Stimulated activated CD8-positive, alpha-beta memory T cell treated with anti-CD3 and anti-CD28 coated beads, Interleukin-4, amount 100 ng/mL, for 4 hours (primary cell): Measurements from ENCODE around the gene PKP4.

Experiments used
- DNase-seq, 2 donors: peaks; one replicate each; pipeline ENCODE4 v3.0.0-alpha.2; 2020; ENCODE audit warnings: low read depth in 2 of 2, low spot score in 1 of 2

PKP4 gene

GRCh38 chr2:158539176-158540005, 82.6 kb downstream of the PKP4 start:
- DNase-seq: no peak

- no peak for DNase-seq
These were observed 85.8 kb downstream of the PKP4 start for GRCh38 chr2:158542577-158542976.

- DNase-seq: no peak
These were observed 87.2 kb downstream of the PKP4 start for GRCh38 chr2:158543957-158544356.

DNA sequence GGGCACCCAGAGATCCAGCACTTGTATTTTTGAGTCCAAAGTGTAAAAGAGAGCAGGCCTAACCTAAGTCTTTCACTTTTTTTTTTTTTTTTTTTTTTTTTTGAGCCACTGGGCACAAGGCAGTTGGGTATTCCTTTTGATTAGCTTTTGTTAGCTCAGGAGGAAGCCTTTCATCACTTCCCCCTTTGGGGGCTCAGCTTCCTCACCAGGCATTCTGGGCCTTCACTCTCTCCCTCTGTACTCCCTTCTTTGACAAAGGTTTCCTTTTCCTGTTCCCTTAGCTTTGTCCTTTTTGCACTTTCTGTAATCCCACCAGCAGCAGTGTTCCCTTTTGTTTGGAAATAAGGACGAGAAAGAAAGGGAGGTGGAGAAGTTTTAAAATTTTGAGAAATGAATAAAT, 88.2 kb downstream of the PKP4 start:
- no peak for DNase-seq

DNA sequence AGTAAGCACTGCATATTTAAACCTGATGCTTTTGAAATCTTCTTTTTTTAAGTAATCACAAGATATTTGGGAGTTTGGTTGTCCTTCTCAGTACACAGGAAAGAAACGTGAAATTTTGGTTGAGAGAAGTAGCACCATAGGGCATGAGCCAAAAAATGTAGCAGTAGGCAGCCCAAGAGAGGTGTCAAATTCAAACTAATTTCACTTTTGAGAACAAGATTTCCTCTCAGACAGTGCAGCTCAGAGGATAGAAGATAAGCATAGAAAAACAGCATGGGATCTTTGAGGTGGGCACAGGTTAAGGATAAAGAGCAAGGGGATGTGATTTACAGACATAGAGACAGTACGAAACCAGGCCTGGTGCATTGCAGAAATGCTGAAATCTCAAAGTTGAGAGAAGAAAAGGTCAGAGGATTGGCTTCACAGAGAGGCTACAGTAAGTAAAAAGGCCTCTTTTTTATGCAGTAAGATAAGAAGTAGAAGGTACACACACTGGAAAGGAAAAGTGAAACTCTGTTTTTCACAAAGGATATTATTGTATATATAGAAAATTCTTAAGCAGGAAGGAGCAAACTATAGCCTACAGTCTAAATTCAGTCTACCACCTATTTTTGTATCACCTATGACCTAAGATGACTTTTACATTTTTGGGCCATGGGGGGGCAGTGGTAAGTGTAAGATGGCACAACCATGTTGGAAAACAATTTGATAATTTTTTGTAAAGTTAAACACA, 89.8 kb downstream of the PKP4 start:
- no peak for DNase-seq

DNA sequence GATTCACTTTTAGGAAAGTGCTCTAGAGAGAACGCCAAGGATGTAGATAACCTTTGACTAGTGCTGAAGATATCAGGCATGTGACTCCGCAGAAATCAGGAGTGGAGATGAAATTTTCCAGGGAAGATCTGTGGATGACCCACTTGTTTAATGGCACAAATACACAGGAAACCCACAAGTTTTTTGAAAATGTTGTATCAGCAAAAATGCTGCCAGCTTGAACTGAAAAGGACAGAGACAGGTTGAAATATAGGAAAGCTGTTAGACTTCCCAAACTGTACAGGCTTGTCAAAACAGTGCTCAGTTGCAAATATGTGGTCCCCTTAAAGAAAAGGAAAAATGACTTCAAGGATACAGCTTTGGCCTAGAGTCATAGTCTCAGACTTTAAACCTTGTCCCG, 96.5 kb downstream of the PKP4 start:
- no peak for DNase-seq

DNA sequence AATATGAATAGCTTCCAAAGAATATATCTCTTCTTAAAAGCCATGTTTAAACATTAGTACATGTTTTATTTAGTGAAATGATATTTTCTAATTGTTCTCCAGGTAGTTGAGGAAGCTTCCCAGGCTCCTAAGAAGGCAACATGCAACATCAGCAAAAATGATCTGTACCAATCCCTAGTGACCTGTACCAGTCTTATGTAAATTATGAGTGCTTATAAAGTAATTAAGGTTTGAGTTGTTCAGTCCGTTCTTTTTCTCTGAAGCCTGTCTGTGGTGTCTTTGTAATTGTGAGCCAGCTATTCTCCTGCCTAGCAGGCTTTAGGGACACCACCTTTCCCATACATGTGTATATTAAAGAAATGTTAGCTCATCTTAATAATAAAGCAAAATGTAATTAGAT, 98.2 kb downstream of the PKP4 start:
- DNase-seq: no peak

DNA sequence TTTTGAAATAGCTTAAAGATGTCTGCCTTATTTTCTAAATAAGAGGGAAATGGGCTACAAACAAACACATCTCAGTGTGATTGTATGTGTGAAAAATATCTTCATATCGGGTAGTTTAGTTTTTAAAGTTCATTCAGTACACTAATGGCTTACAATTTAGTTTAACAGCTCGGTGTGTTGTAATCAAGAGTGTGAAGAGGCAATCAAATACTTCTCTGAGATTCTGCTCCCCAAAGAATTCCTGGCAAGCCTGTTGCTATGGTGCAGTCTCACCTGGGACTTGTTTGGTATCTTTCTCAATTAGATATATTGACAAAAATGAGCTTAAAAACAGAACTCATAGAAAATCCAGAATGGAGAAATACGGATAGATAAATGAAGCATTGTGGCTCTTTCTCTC, 99.4 kb downstream of the PKP4 start:
- DNase-seq: no peak

DNA sequence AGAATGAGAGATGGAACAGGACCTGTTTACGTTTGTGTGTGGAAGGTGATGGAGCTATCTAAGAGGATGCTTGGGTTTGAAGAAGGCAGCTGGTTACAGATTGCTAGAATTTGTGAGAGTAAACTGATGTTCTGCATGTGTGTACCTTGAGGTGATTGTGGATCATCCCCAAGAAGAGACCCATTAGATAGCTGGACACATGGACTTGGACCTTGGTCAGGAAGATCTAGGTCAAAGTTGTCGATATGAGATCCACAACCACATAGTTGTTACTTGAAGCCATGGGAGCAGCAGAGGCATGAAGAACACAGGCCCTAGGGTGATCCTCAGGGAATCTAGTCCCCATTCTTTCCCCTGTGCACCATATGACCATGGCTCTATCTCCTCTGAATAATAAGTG, 101.0 kb downstream of the PKP4 start:
- no peak for DNase-seq

- DNase-seq: no peak
These were observed 102.5 kb downstream of the PKP4 start for GRCh38 chr2:158559252-158559651.

GRCh38 chr2:158560259-158560658, 103.5 kb downstream of the PKP4 start:
- DNase-seq: no peak

GRCh38 chr2:158561054-158561453, 104.3 kb downstream of the PKP4 start:
- DNase-seq: no peak

- no peak for DNase-seq
These were observed 110.5 kb downstream of the PKP4 start for GRCh38 chr2:158567208-158567607.

- DNase-seq: no peak
These were observed 112.5 kb downstream of the PKP4 start for GRCh38 chr2:158569284-158569683.

DNA sequence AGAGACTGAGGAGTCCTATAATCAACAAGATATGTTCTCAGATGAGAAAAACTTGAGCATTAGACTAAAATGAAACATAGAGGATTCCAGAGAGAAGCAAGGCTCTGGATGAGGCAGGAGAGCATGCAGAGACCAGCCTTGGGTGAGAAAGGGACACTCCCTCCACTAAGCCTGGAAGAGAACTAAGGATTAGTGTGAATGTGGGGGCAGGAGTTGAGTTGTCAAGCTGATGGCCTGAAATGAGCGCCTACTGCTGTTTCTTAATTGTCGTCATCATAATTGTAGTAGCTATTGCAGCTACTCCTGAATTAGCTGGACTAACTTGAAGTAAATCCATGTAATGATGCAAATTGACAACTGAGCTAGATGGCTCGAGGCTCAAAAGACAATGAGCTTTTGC, 114.1 kb downstream of the PKP4 start:
- DNase-seq: no peak

GRCh38 chr2:158573739-158574138, 117.0 kb downstream of the PKP4 start:
- DNase-seq: no peak

DNA sequence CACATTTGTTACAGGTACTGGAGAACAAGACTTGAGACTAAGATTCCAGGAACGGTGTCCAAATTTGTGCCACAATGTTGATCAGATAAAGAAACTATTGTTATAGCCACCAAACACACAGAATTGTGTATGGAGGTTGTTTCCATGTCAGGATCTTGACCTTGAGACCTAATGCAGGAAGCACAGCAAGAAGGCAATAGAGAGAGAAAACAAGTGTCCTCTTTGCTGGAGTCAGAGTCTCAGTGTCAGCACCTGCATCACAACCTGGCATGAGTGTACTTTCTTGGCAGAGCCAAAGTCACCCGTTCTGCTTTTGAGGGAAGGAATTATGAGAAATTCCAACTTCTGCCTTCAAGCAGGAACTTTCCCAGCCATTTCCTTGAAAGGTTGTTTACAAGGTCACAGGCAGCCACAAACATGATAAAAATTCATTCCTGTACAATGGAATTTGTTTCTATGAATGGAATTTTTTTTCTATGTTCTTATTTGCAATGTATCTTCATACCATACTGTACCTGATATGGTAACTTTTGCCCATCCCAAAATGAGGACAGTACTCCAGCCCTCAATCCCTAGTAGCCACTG, 118.4 kb downstream of the PKP4 start:
- DNase-seq: no peak

- no peak for DNase-seq
These were observed 120.4 kb downstream of the PKP4 start for GRCh38 chr2:158577141-158577540.

GRCh38 chr2:158578703-158579330, 122.1 kb downstream of the PKP4 start:
- DNase-seq: no peak

DNA sequence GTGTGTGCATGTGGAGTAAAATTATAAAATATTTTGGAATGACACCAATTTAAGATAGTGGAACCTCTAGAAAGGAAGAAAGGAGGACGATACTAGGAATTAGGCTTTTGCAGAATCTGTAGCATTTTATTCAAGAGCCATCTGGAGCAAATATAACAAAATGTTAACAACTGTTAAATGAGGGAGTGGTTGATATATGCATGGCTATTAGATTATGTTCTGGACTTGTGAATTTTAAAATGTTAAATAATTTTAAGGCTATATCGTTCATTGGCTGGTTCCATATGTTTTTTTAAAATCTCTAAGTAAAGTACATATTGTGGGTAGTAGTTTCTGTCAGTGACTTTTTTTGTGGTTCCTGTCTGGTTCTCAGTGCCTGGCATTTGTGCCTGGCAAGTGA, 123.2 kb downstream of the PKP4 start:
- no peak for DNase-seq

- no peak for DNase-seq
These were observed 124.0 kb downstream of the PKP4 start for GRCh38 chr2:158580760-158581159.

GRCh38 chr2:158582670-158583069, 125.9 kb downstream of the PKP4 start:
- DNase-seq: no peak
